Stomach smooth muscle (tissue), 2 donors: ENCODE measurements around the gene IER5L.

Source experiments
- H3K27ac ChIP-seq: one replicate; pipeline ENCODE4 v1.7.0; 2013; ENCODE audit warnings: mild to moderate bottlenecking, low read length, inconsistent platforms
- H3K27me3 ChIP-seq, 2 donors: one replicate each; pipeline ENCODE4 v1.7.0; 2013; ENCODE audit warnings: low read length in 2 of 2; ENCODE audit not compliant: insufficient read depth in 2 of 2, control insufficient read depth in 1 of 2
- H3K36me3 ChIP-seq, 2 donors: one replicate each; pipeline ENCODE4 v1.7.0; 2013; ENCODE audit warnings: low read length in 2 of 2; ENCODE audit not compliant: control insufficient read depth in 2 of 2, insufficient read depth in 2 of 2
- H3K4me1 ChIP-seq: one replicate; pipeline ENCODE4 v1.7.0; 2013; ENCODE audit warnings: low read length; ENCODE audit not compliant: control insufficient read depth, insufficient read depth
- H3K4me3 ChIP-seq, 2 donors: one replicate each; pipeline ENCODE4 v1.7.0; 2013; ENCODE audit warnings: low read length in 2 of 2
- H3K9ac ChIP-seq, 2 donors: one replicate each; pipeline ENCODE4 v1.7.0; 2013; ENCODE audit warnings: low read length in 2 of 2, mild to moderate bottlenecking in 1 of 2
- H3K9me3 ChIP-seq, 2 donors: one replicate each; pipeline ENCODE4 v1.7.0; 2013; ENCODE audit warnings: low read length in 2 of 2; ENCODE audit not compliant: control insufficient read depth in 2 of 2
- donor health status: healthy.
- donor health status: Pancreatic carcinoma.

Gene IER5L

GRCh38 chr9:129181246-129181645 lies 3.2 kb upstream of the IER5L start:
- H3K36me3 ChIP-seq = no peaks in the 10 kb centered on the region
- H3K4me3 ChIP-seq = no peak overlapping the region
- no peaks in the 10 kb centered on the region for H3K9me3 ChIP-seq
- no peak overlapping the region for H3K27ac ChIP-seq
- H3K4me1 ChIP-seq = peaks cover 15% of the 10 kb centered on the region
- no peaks in the 10 kb centered on the region for H3K27me3 ChIP-seq
- H3K9ac ChIP-seq = no peak overlapping the region

GRCh38 chr9:129178568-129179382 lies 714 bp upstream of the IER5L start:
- H3K36me3 ChIP-seq = no peaks in the 10 kb centered on the region
- H3K27ac ChIP-seq = no peak overlapping the region
- peaks cover 29% of the 10 kb centered on the region for H3K4me1 ChIP-seq
- peak overlapping the region in 1 of 2 donors; percentile 95 for H3K4me3 ChIP-seq
- no peaks in the 10 kb centered on the region for H3K9me3 ChIP-seq
- H3K9ac ChIP-seq = no peak overlapping the region
- H3K27me3 ChIP-seq = no peaks in the 10 kb centered on the region

- Histone ChIP-seq H3K36me3 (no peaks in the 10 kb centered on the region), H3K27ac (peak overlapping the region; percentile 67), H3K9me3 (no peaks in the 10 kb centered on the region), H3K9ac (peak overlapping the region in 1 of 2 donors; percentile 52), H3K4me1 (peaks cover 37% of the 10 kb centered on the region), H3K4me3 (peak overlapping the region; percentile 81 to 95), H3K27me3 (no peaks in the 10 kb centered on the region)
Observed at GRCh38 chr9:129177443-129177790, 644 bp downstream of the IER5L start.

GRCh38 chr9:129176701-129177442 lies 1.2 kb downstream of the IER5L start:
- Histone ChIP-seq H3K27me3 (no peaks in the 10 kb centered on the region), H3K9ac (peak overlapping the region; percentile 82 to 90), H3K4me3 (peak overlapping the region; percentile 87 to 90), H3K4me1 (peaks cover 37% of the 10 kb centered on the region), H3K9me3 (no peaks in the 10 kb centered on the region), H3K27ac (peak overlapping the region; percentile 98), H3K36me3 (no peaks in the 10 kb centered on the region)

- H3K4me3 ChIP-seq = peak overlapping the region; percentile 87 to 90
- H3K9me3 ChIP-seq = no peaks in the 10 kb centered on the region
- H3K27me3 ChIP-seq = no peaks in the 10 kb centered on the region
- H3K36me3 ChIP-seq = no peaks in the 10 kb centered on the region
- peaks cover 37% of the 10 kb centered on the region for H3K4me1 ChIP-seq
- peak overlapping the region; percentile 82 to 90 for H3K9ac ChIP-seq
- peak overlapping the region; percentile 98 for H3K27ac ChIP-seq
Observed at GRCh38 chr9:129175825-129176633, 2.0 kb downstream of the IER5L start.

GRCh38 chr9:129175515-129175824 lies 2.6 kb downstream of the IER5L start:
- Histone ChIP-seq H3K9ac (peak overlapping the region; percentile 82 to 90), H3K27ac (peak overlapping the region; percentile 98), H3K27me3 (no peaks in the 10 kb centered on the region), H3K36me3 (no peaks in the 10 kb centered on the region), H3K9me3 (no peaks in the 10 kb centered on the region), H3K4me3 (peak overlapping the region; percentile 87 to 90), H3K4me1 (peaks cover 37% of the 10 kb centered on the region)

- H3K4me1 ChIP-seq = peaks cover 37% of the 10 kb centered on the region
- H3K36me3 ChIP-seq = no peaks in the 10 kb centered on the region
- no peaks in the 10 kb centered on the region for H3K27me3 ChIP-seq
- H3K9me3 ChIP-seq = no peaks in the 10 kb centered on the region
- peak overlapping the region; percentile 87 to 90 for H3K4me3 ChIP-seq
- peak overlapping the region; percentile 98 for H3K27ac ChIP-seq
- H3K9ac ChIP-seq = peak overlapping the region; percentile 90 to 94
Observed at GRCh38 chr9:129174724-129175514, 3.1 kb downstream of the IER5L start.

- peaks cover 37% of the 10 kb centered on the region for H3K4me1 ChIP-seq
Observed at GRCh38 chr9:129174102-129174723, 3.8 kb downstream of the IER5L start.

GRCh38 chr9:129173296-129174101 lies 4.6 kb downstream of the IER5L start:
- peak overlapping the region; percentile 87 to 90 for H3K4me3 ChIP-seq
- H3K36me3 ChIP-seq = no peaks in the 10 kb centered on the region
- peaks cover 35% of the 10 kb centered on the region for H3K4me1 ChIP-seq
- H3K27me3 ChIP-seq = no peaks in the 10 kb centered on the region
- H3K9me3 ChIP-seq = no peaks in the 10 kb centered on the region
- peak overlapping the region; percentile 98 for H3K27ac ChIP-seq
- peak overlapping the region; percentile 42 to 90 for H3K9ac ChIP-seq

More at GRCh38 chr9:129174102-129174723, 3.8 kb downstream of the IER5L start:
- Histone ChIP-seq H3K4me3 (peak overlapping the region; percentile 87 to 90), H3K9me3 (no peaks in the 10 kb centered on the region), H3K9ac (peak overlapping the region; percentile 90 to 94), H3K36me3 (no peaks in the 10 kb centered on the region), H3K27me3 (no peaks in the 10 kb centered on the region), H3K27ac (peak overlapping the region; percentile 98)
